ENCODE results near the gene WDR70. TPM values are rescaled to one million over a fixed set of nuclear protein-coding genes. Genes with fewer than 3 reads are reported as not detected.

Gene WDR70
- total RNA-seq, 1 experiment from 2014 or later = 78.2 TPM

- TF ChIP-seq EZH2 (IDR thresholded peaks at IDR 0.05; ENCODE audit: low read depth) (no peak), CTCF (conservative IDR thresholded peaks at IDR 0.05) (no peak)
- no peak overlapping the region for H3K4me3 ChIP-seq
- H4K20me1 ChIP-seq (ENCODE audit: insufficient read depth) = no peaks in the 10 kb centered on the region
- CTCF ChIA-PET = no interaction called here
- H3K4me1 ChIP-seq (replicated peaks; ENCODE audit: insufficient read depth) = peaks cover 26% of the 10 kb centered on the region
- H3F3A ChIP-seq (ENCODE audit: insufficient read depth, low read depth) = peaks cover 17% of the 10 kb centered on the region; the same call in 1 of the 2 replicates
- no peak for DNase-seq
- H2AFZ ChIP-seq = no peak overlapping the region
- intact Hi-C loops (cut with micrococcal nuclease; ENCODE audit: unreplicated experiment) = no loop called here
- H3K9me3 ChIP-seq (ENCODE audit: insufficient read depth, low read depth) = no peaks in the 10 kb centered on the region
- POLR2A ChIA-PET (ENCODE audit: unreplicated experiment) = no interaction called here
- no peaks in the 10 kb centered on the region for H3K36me3 ChIP-seq (ENCODE audit: low read depth)
- no peaks in the 10 kb centered on the region for H3K9me2 ChIP-seq (ENCODE audit: insufficient read depth)
- BruUV-seq (replicated peaks) = no TSS peak
- no peaks in the 10 kb centered on the region for H3K79me2 ChIP-seq (ENCODE audit: low read depth)
- no peak overlapping the region for H3K27ac ChIP-seq
- H3K4me2 ChIP-seq = no peak overlapping the region
- H3K27me3 ChIP-seq (ENCODE audit: insufficient read depth, low read depth) = no peaks in the 10 kb centered on the region
These were observed 388.8 kb downstream of the WDR70 start for GRCh38 chr5:37767961-37768360.

GRCh38 chr5:37768371-37768770 is 389.3 kb downstream of the WDR70 start:
- POLR2A ChIA-PET (ENCODE audit: unreplicated experiment) = no interaction called here

GRCh38 chr5:37769108-37769507 is 390.0 kb downstream of the WDR70 start:
- Histone ChIP-seq H2AFZ (no peak overlapping the region), H3K4me1 (replicated peaks; ENCODE audit: insufficient read depth) (peaks cover 26% of the 10 kb centered on the region), H3K9me3 (ENCODE audit: insufficient read depth, low read depth) (peaks cover 6% of the 10 kb centered on the region; the same call in 1 of the 2 replicates), H3K36me3 (ENCODE audit: low read depth) (no peaks in the 10 kb centered on the region), H3K27ac (no peak overlapping the region), H3F3A (ENCODE audit: insufficient read depth, low read depth) (peaks cover 17% of the 10 kb centered on the region; the same call in 1 of the 2 replicates), H3K9me2 (ENCODE audit: insufficient read depth) (no peaks in the 10 kb centered on the region), H4K20me1 (ENCODE audit: insufficient read depth) (no peaks in the 10 kb centered on the region), H3K4me2 (no peak overlapping the region), H3K27me3 (ENCODE audit: insufficient read depth, low read depth) (no peaks in the 10 kb centered on the region), H3K79me2 (ENCODE audit: low read depth) (no peaks in the 10 kb centered on the region), H3K4me3 (no peak overlapping the region)
- POLR2A ChIA-PET (ENCODE audit: unreplicated experiment) = no interaction called here
- DNase-seq = no peak
- no TSS peak for BruUV-seq (replicated peaks)
- CTCF ChIA-PET = no interaction called here
- TF ChIP-seq EZH2 (IDR thresholded peaks at IDR 0.05; ENCODE audit: low read depth) (no peak), CTCF (conservative IDR thresholded peaks at IDR 0.05) (no peak)
- intact Hi-C loops (cut with micrococcal nuclease; ENCODE audit: unreplicated experiment) = no loop called here

More at GRCh38 chr5:37768371-37768770, 389.3 kb downstream of the WDR70 start:
- Histone ChIP-seq H3K9me2 (ENCODE audit: insufficient read depth) (no peaks in the 10 kb centered on the region), H3K27ac (no peak overlapping the region), H3K27me3 (ENCODE audit: insufficient read depth, low read depth) (no peaks in the 10 kb centered on the region), H3K4me1 (replicated peaks; ENCODE audit: insufficient read depth) (peaks cover 26% of the 10 kb centered on the region), H3K4me3 (no peak overlapping the region), H3K79me2 (ENCODE audit: low read depth) (no peaks in the 10 kb centered on the region), H3K4me2 (no peak overlapping the region), H4K20me1 (ENCODE audit: insufficient read depth) (no peaks in the 10 kb centered on the region), H3F3A (ENCODE audit: insufficient read depth, low read depth) (peaks cover 17% of the 10 kb centered on the region; the same call in 1 of the 2 replicates), H3K9me3 (ENCODE audit: insufficient read depth, low read depth) (0 out of 2 replicates have a peak, but pooled peaks cover under 1% of the 10 kb centered on the region), H3K36me3 (ENCODE audit: low read depth) (no peaks in the 10 kb centered on the region), H2AFZ (no peak overlapping the region)
- intact Hi-C loops (cut with micrococcal nuclease; ENCODE audit: unreplicated experiment) = no loop called here
- BruUV-seq (replicated peaks) = no TSS peak
- TF ChIP-seq CTCF (conservative IDR thresholded peaks at IDR 0.05) = no peak
- no peak for DNase-seq
- CTCF ChIA-PET = no interaction called here

Data from PC-9 (cell line).